B cell (primary cell): ENCODE measurements around the gene EML1. TPM values are rescaled to one million over a fixed set of nuclear protein-coding genes. Genes with fewer than 3 reads are reported as not detected.

Experiments used
- ATAC-seq: fragments of 200-7000 bp; cut with Tn5 transposase; one replicate; pipeline ENCODE4 v1.10.0; 2021; ENCODE audit warnings: low read depth, mild to moderate bottlenecking, moderate number of reproducible peaks, moderate library complexity
- CTCF ChIA-PET: fragments of 350-600 bp; sonication (Branson Sonifier 250); formaldehyde crosslinking; loops from one replicate; lab custom pipeline; 2021; ENCODE audit warnings: antibody characterized with exemption, inconsistent platforms; lab: Charles Lee
- POLR2A ChIA-PET: fragments of 350-600 bp; sonication (Branson Sonifier 250); formaldehyde crosslinking; loops from one replicate; lab custom pipeline; 2021; ENCODE audit warnings: antibody characterized with exemption; lab: Charles Lee
- DNase-seq: peaks from one replicate; pipeline ENCODE4 v3.0.0; 2013
- H2AFZ ChIP-seq: 2 replicates; pipeline ENCODE4 v1.6.1; 2012; ENCODE audit warnings: mild to moderate bottlenecking, low read depth, low read length; ENCODE audit not compliant: insufficient read depth, poor library complexity, severe bottlenecking
- H3K27ac ChIP-seq, 2 donors: 1 replicate in 1 of 2; 2 replicates in 1 of 2; pipeline ENCODE4 v1.5.1; 2012 to 2013; ENCODE audit warnings: low read length in 2 of 2, mild to moderate bottlenecking in 2 of 2, moderate library complexity in 1 of 2
- H3K27me3 ChIP-seq, 4 experiments: fragments of 200-600 bp in 1 of 4; sonication (generic) in 1 of 4; replicated peaks in 1 of 4; 1 replicate in 2 of 4; 2 replicates in 2 of 4; pipeline versions ENCODE4 v1.6.1 to v1.7.0; 2013 to 2016; ENCODE audit warnings: low read length in 3 of 4, mild to moderate bottlenecking in 2 of 4, mixed read lengths in 1 of 4, moderate library complexity in 1 of 4; ENCODE audit not compliant: insufficient read depth in 4 of 4, control insufficient read depth in 3 of 4; ENCODE audit errors: control extremely low read depth in 1 of 4
- H3K36me3 ChIP-seq, 2 experiments: replicated peaks in 1 of 2; 1 replicate in 1 of 2; 2 replicates in 1 of 2; pipeline versions ENCODE4 v1.6.1 to v1.7.1; 2013; ENCODE audit warnings: low read length in 1 of 2; ENCODE audit not compliant: insufficient read depth in 2 of 2, control insufficient read depth in 1 of 2; ENCODE audit errors: control extremely low read depth in 1 of 2, extremely low read depth in 1 of 2
- H3K4me1 ChIP-seq, 2 donors: fragments of 200-600 bp in 1 of 2; sonication (generic) in 1 of 2; 1 replicate in 1 of 2; 2 replicates in 1 of 2; pipeline versions ENCODE4 v1.5.1 to v1.6.1; 2013 to 2017; ENCODE audit warnings: low read length in 2 of 2; ENCODE audit not compliant: control insufficient read depth in 2 of 2, insufficient read depth in 2 of 2
- H3K4me2 ChIP-seq: replicated peaks from 2 replicates; pipeline ENCODE3; 2012; ENCODE audit warnings: mild to moderate bottlenecking, low read depth, low read length; ENCODE audit not compliant: poor library complexity, severe bottlenecking
- H3K4me3 ChIP-seq, 5 experiments: fragments of 200-600 bp in 1 of 5; sonication (generic) in 1 of 5; 1 replicate in 3 of 5; 2 replicates in 2 of 5; pipeline versions ENCODE4 v1.5.1 to v1.7.0; 2011 to 2016; ENCODE audit warnings: low read length in 4 of 5, mild to moderate bottlenecking in 4 of 5, low read depth in 2 of 5, control low read depth in 1 of 5, moderate library complexity in 1 of 5; ENCODE audit not compliant: insufficient read depth in 1 of 5; ENCODE audit errors: control extremely low read depth in 1 of 5, extremely low read depth in 1 of 5
- H3K79me2 ChIP-seq: fragments of 200-600 bp; sonication (generic); one replicate; pipeline ENCODE4 v1.6.0; 2016; ENCODE audit warnings: low read length; ENCODE audit not compliant: control insufficient read depth, insufficient read depth
- H3K9ac ChIP-seq: fragments of 200-600 bp; sonication (generic); 2 replicates; pipeline ENCODE4 v1.6.1; 2017; ENCODE audit warnings: mild to moderate bottlenecking, low read length, moderate library complexity
- H3K9me3 ChIP-seq, 3 donors: one replicate each; pipeline versions ENCODE4 v1.6.1 to v1.7.1; 2013; ENCODE audit warnings: low read length in 2 of 3; ENCODE audit not compliant: control insufficient read depth in 2 of 3, insufficient read depth in 1 of 3; ENCODE audit errors: control extremely low read depth in 1 of 3
- H4K20me1 ChIP-seq: 2 replicates; pipeline ENCODE4 v1.6.0; 2012; ENCODE audit warnings: mild to moderate bottlenecking, low read length; ENCODE audit not compliant: insufficient read depth, control insufficient read depth, poor library complexity, severe bottlenecking
- H3K27ac Mint-ChIP-seq: one replicate; pipeline ENCODE4 v1.8.0; 2021; ENCODE audit warnings: mixed read lengths
- H3K27me3 Mint-ChIP-seq: one replicate; pipeline ENCODE4 v1.8.0; 2021; ENCODE audit warnings: mixed read lengths
- H3K4me1 Mint-ChIP-seq: one replicate; pipeline ENCODE4 v1.8.0; 2021; ENCODE audit warnings: mixed read lengths
- H3K4me3 Mint-ChIP-seq: one replicate; pipeline ENCODE4 v1.8.0; 2021; ENCODE audit warnings: mixed read lengths
- H3K9me3 Mint-ChIP-seq: one replicate; pipeline ENCODE4 v1.8.0; 2022; ENCODE audit warnings: mixed read lengths; ENCODE audit not compliant: insufficient read depth
- EZH2 ChIP-seq: IDR thresholded peaks from 2 replicates; pipeline ENCODE4 v1.6.1; 2012; ENCODE audit warnings: borderline replicate concordance, low read depth, mild to moderate bottlenecking, moderate library complexity, low read length; ENCODE audit not compliant: insufficient read depth, poor library complexity, severe bottlenecking
- WGBS: methylation state at CpG from one replicate; pipeline ENCODE4 v1.1.5; 2013; ENCODE audit warnings: missing lambda C conversion rate; ENCODE audit not compliant: insufficient coverage; 5-methylcytosine and 5-hydroxymethylcytosine counted together
- intact Hi-C: fragments of 100-400 bp; cut with micrococcal nuclease; formaldehyde crosslinking; loops from one replicate; pipeline ENCODE4 v1.10.0; 2022
- polyA plus RNA-seq: library from polyadenylated mRNA; depleted of rRNA; stranded (reverse); fragments of >200 nt; gene quantifications from 2 replicates; pipeline ENCODE4 v1.2.3, GENCODE V29; 2012
- total RNA-seq, 2 donors: library from RNA; stranded (reverse); fragments of 120-200 nt in 1 of 2; gene quantifications; 1 replicate in 1 of 2; 2 replicates in 1 of 2; pipeline versions ENCODE4 v1.2.3 to v1.2.4, GENCODE V29; 2013 to 2022
- TF ChIP-seq, protein P1 (sequence below): fragments of 200-600 bp; IDR thresholded peaks from one replicate; pipeline ENCODE4 v1.8.0; 2022; ENCODE audit warnings: antibody characterized with exemption, mild to moderate bottlenecking

Gene EML1
- total and polyA plus RNA-seq, 2 donors (not counting 1 experiment from before 2014, with no cell fraction given): not detected

GRCh38 chr14:99889268-99889667 is 96.1 kb downstream of the EML1 start:
- Mint-ChIP-seq H3K27me3 (peaks cover 13% of the 10 kb centered on the region), H3K27ac (no peak overlapping the region), H3K4me3 (no peak overlapping the region), H3K9me3 (no peaks in the 10 kb centered on the region), H3K4me1 (no peaks in the 10 kb centered on the region)
- Histone ChIP-seq H4K20me1 (no peaks in the 10 kb centered on the region), H3K4me2 (no peak overlapping the region), H3K4me3 (no peak overlapping the region), H3K36me3 (no peaks in the 10 kb centered on the region), H3K9ac (no peak overlapping the region), H3K27me3 (peaks cover 0 to 3% (median 0%) of the 10 kb centered on the region in 4 experiments), H3K4me1 (no peaks in the 10 kb centered on the region), H2AFZ (no peak overlapping the region), H3K27ac (no peak overlapping the region), H3K79me2 (no peaks in the 10 kb centered on the region), H3K9me3 (no peaks in the 10 kb centered on the region)
- CTCF ChIA-PET: interaction anchor here (0.9 to 1.7 kb wide), 4 partner anchors 8 to 370 kb away, joined by 3 to 5 read pairs (median 4); no protein-coding TSS in a partner anchor
- DNase-seq (no peak), ATAC-seq (no peak)
- POLR2A ChIA-PET: no interaction called here
- intact Hi-C loops: no loop called here
- WGBS: 96% methylated on average over 11 of the region's 11 CpGs
- no peak for TF ChIP-seq EZH2
- TF ChIP-seq, protein P1, sequence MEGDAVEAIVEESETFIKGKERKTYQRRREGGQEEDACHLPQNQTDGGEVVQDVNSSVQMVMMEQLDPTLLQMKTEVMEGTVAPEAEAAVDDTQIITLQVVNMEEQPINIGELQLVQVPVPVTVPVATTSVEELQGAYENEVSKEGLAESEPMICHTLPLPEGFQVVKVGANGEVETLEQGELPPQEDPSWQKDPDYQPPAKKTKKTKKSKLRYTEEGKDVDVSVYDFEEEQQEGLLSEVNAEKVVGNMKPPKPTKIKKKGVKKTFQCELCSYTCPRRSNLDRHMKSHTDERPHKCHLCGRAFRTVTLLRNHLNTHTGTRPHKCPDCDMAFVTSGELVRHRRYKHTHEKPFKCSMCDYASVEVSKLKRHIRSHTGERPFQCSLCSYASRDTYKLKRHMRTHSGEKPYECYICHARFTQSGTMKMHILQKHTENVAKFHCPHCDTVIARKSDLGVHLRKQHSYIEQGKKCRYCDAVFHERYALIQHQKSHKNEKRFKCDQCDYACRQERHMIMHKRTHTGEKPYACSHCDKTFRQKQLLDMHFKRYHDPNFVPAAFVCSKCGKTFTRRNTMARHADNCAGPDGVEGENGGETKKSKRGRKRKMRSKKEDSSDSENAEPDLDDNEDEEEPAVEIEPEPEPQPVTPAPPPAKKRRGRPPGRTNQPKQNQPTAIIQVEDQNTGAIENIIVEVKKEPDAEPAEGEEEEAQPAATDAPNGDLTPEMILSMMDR: no peak

- no CpG with 5 or more reads among the region's 2 CpGs for WGBS
- Histone ChIP-seq H3K27ac (no peak overlapping the region), H3K9me3 (no peaks in the 10 kb centered on the region), H3K4me3 (no peak overlapping the region), H3K4me2 (no peak overlapping the region), H3K9ac (no peak overlapping the region), H2AFZ (no peak overlapping the region), H3K4me1 (no peaks in the 10 kb centered on the region), H3K79me2 (no peaks in the 10 kb centered on the region), H3K27me3 (peaks cover 0 to 3% (median 0%) of the 10 kb centered on the region in 4 experiments), H4K20me1 (no peaks in the 10 kb centered on the region), H3K36me3 (no peaks in the 10 kb centered on the region)
- H3K27ac Mint-ChIP-seq: no peak overlapping the region
- no peak for DNase-seq
- no peaks in the 10 kb centered on the region for H3K9me3 Mint-ChIP-seq
- ChIA-PET CTCF (interaction anchor here (1.3 to 1.6 kb wide), 2 partner anchors 8 to 9 kb away, joined by 3 to 8 read pairs; no protein-coding TSS in a partner anchor), POLR2A (no interaction called here)
- no peak for TF ChIP-seq EZH2
- H3K4me3 Mint-ChIP-seq: no peak overlapping the region
- no peaks in the 10 kb centered on the region for H3K4me1 Mint-ChIP-seq
- intact Hi-C loops: no loop called here
- ATAC-seq: no peak
- peaks cover 17% of the 10 kb centered on the region for H3K27me3 Mint-ChIP-seq
Measured at GRCh38 chr14:99891266-99891665, 98.1 kb downstream of the EML1 start.
